IPS-15b (cell line): ENCODE data around the gene TBP.
"Not testable (repeated sequence)": the region's sequence is repeated elsewhere in the genome, so short reads cannot be mapped to it uniquely, and the experiment has no call there.

ENCODE experiments used
- H3K27me3 ChIP-seq: one replicate; pipeline ENCODE4 v1.6.1; 2013; ENCODE audit warnings: low read length; ENCODE audit not compliant: control insufficient read depth, insufficient read depth
- H3K36me3 ChIP-seq: one replicate; pipeline ENCODE4 v1.6.1; 2013; ENCODE audit warnings: low read length; ENCODE audit not compliant: control insufficient read depth, insufficient read depth
- H3K4me1 ChIP-seq: one replicate; pipeline ENCODE4 v1.6.1; 2013; ENCODE audit warnings: mild to moderate bottlenecking, low read length; ENCODE audit not compliant: control insufficient read depth, insufficient read depth
- H3K4me3 ChIP-seq: one replicate; pipeline ENCODE4 v1.5.1; 2013; ENCODE audit warnings: low read depth, low read length
- H3K9ac ChIP-seq: one replicate; pipeline ENCODE4 v1.6.1; 2013; ENCODE audit warnings: low read depth, mild to moderate bottlenecking, low read length
- H3K9me3 ChIP-seq: one replicate; pipeline ENCODE4 v1.6.1; 2013; ENCODE audit warnings: mild to moderate bottlenecking, low read length; ENCODE audit not compliant: control insufficient read depth, insufficient read depth

Gene TBP

GRCh38 chr6:170578909-170579308 is 24.7 kb downstream of the TBP start:
- H3K4me3 ChIP-seq = no peak overlapping the region
- H3K4me1 ChIP-seq = no peaks in the 10 kb centered on the region
- H3K9me3 ChIP-seq = no peaks in the 10 kb centered on the region
- H3K27me3 ChIP-seq = no peaks in the 10 kb centered on the region
- peaks cover 3% of the 10 kb centered on the region for H3K36me3 ChIP-seq
- H3K9ac ChIP-seq = no peak overlapping the region

- no peaks in the 10 kb centered on the region for H3K9me3 ChIP-seq
- peaks cover 3% of the 10 kb centered on the region for H3K36me3 ChIP-seq
- peaks cover 4% of the 10 kb centered on the region for H3K4me1 ChIP-seq
- H3K4me3 ChIP-seq = peak overlapping the region; percentile 92
- H3K27me3 ChIP-seq = no peaks in the 10 kb centered on the region
- H3K9ac ChIP-seq = peak overlapping the region; percentile 84
These were observed 29.6 kb downstream of the TBP start for GRCh38 chr6:170583756-170584180.

- H3K9ac ChIP-seq = peak within 1 kb of the TSS; percentile 84
- H3K36me3 ChIP-seq = peaks cover 3% of the 10 kb centered on the region
- peak within 1 kb of the TSS; percentile 92 for H3K4me3 ChIP-seq
- peaks cover 4% of the 10 kb centered on the region for H3K4me1 ChIP-seq
- no peaks in the 10 kb centered on the region for H3K9me3 ChIP-seq
- H3K27me3 ChIP-seq = no peaks in the 10 kb centered on the region
These were observed 30.2 kb downstream of the TBP start, which contains the start of gene PDCD2 for GRCh38 chr6:170584181-170584953. Gene PDCD2, minus strand, starts transcription at chr6:170584637. Its CDS starts 56 bp downstream, at chr6:170584581.

GRCh38 chr6:170584954-170585498 is 30.9 kb downstream of the TBP start:
- H3K27me3 ChIP-seq = no peaks in the 10 kb centered on the region
- H3K9ac ChIP-seq = peak overlapping the region; percentile 76
- H3K36me3 ChIP-seq = peaks cover 3% of the 10 kb centered on the region
- H3K4me3 ChIP-seq = peak overlapping the region; percentile 92
- no peaks in the 10 kb centered on the region for H3K9me3 ChIP-seq
- peaks cover 4% of the 10 kb centered on the region for H3K4me1 ChIP-seq

- Histone ChIP-seq H3K4me1 (peaks cover 4% of the 10 kb centered on the region), H3K9ac (no peak overlapping the region), H3K36me3 (no peaks in the 10 kb centered on the region), H3K27me3 (no peaks in the 10 kb centered on the region), H3K9me3 (no peaks in the 10 kb centered on the region), H3K4me3 (no peak overlapping the region)
These were observed 36.6 kb downstream of the TBP start for GRCh38 chr6:170590725-170591124.

- no peak overlapping the region for H3K9ac ChIP-seq
- H3K27me3 ChIP-seq = no peaks in the 10 kb centered on the region
- no peaks in the 10 kb centered on the region for H3K9me3 ChIP-seq
- peaks cover 11% of the 10 kb centered on the region for H3K4me1 ChIP-seq
- H3K36me3 ChIP-seq = no peaks in the 10 kb centered on the region
- H3K4me3 ChIP-seq = no peak overlapping the region
These were observed 42.3 kb downstream of the TBP start for GRCh38 chr6:170596426-170596825.

- Histone ChIP-seq H3K27me3 (no peaks in the 10 kb centered on the region), H3K4me3 (no peak overlapping the region), H3K4me1 (peaks cover 11% of the 10 kb centered on the region), H3K9me3 (no peaks in the 10 kb centered on the region), H3K9ac (no peak overlapping the region), H3K36me3 (no peaks in the 10 kb centered on the region)
These were observed 43.1 kb downstream of the TBP start for GRCh38 chr6:170597278-170597677.

GRCh38 chr6:170605574-170606259 is 51.5 kb downstream of the TBP start:
- Histone ChIP-seq H3K27me3 (no peaks in the 10 kb centered on the region), H3K4me3 (no peak overlapping the region)

GRCh38 chr6:170609225-170609624 is 55.1 kb downstream of the TBP start:
- not testable (repeated sequence) for H3K4me3 ChIP-seq, H3K36me3 ChIP-seq, H3K9ac ChIP-seq, H3K4me1 ChIP-seq, H3K27me3 ChIP-seq, H3K9me3 ChIP-seq

More at GRCh38 chr6:170605574-170606259, 51.5 kb downstream of the TBP start:
- no peak overlapping the region for H3K9ac ChIP-seq
- peaks cover 3% of the 10 kb centered on the region for H3K4me1 ChIP-seq
- H3K9me3 ChIP-seq = no peaks in the 10 kb centered on the region
- H3K36me3 ChIP-seq = no peaks in the 10 kb centered on the region

GRCh38 chr6:170612256-170612804 is 58.2 kb downstream of the TBP start:
- not testable (repeated sequence) for H3K9ac ChIP-seq, H3K4me3 ChIP-seq, H3K4me1 ChIP-seq, H3K9me3 ChIP-seq, H3K27me3 ChIP-seq, H3K36me3 ChIP-seq

- H3K4me1 ChIP-seq, H3K4me3 ChIP-seq, H3K9me3 ChIP-seq, H3K9ac ChIP-seq, H3K27me3 ChIP-seq, H3K36me3 ChIP-seq: not testable (repeated sequence)
These were observed 61.9 kb downstream of the TBP start for GRCh38 chr6:170616020-170616554.
